HAP-1 (cell line): Measurements from ENCODE around the gene JAM2.
"Not testable (repeated sequence)": the region's sequence is repeated elsewhere in the genome, so short reads cannot be mapped to it uniquely, and the experiment has no call there.

Experiments
- DNase-seq, 2 experiments: peaks; one replicate each; pipeline ENCODE4 v3.0.0-alpha.2; 2016 to 2020; ENCODE audit warnings: low spot score in 2 of 2
- H3K27me3 ChIP-seq: fragments of 250-450 bp; sonication (Bioruptor Pico); 2 replicates; pipeline ENCODE4 v1.5.1; 2020; ENCODE audit warnings: low read depth, mild to moderate bottlenecking, moderate library complexity
- H3K36me3 ChIP-seq: fragments of 250-450 bp; sonication (Bioruptor Pico); replicated peaks from 2 replicates; pipeline ENCODE4 v1.5.1; 2020; ENCODE audit warnings: mild to moderate bottlenecking
- H3K4me1 ChIP-seq: fragments of 250-450 bp; sonication (Bioruptor Pico); 2 replicates; pipeline ENCODE4 v1.5.1; 2020; ENCODE audit warnings: mild to moderate bottlenecking
- H3K4me3 ChIP-seq: fragments of 250-450 bp; sonication (Bioruptor Pico); 2 replicates; pipeline ENCODE4 v1.5.1; 2020; ENCODE audit warnings: mild to moderate bottlenecking, moderate library complexity
- H3K9me3 ChIP-seq: fragments of 250-450 bp; sonication (Bioruptor Pico); 2 replicates; pipeline ENCODE4 v1.5.1; 2020; ENCODE audit warnings: mild to moderate bottlenecking, moderate library complexity
- in situ Hi-C: fragments of 300-500 bp; cut with MboI; formaldehyde crosslinking; loops from 3 replicates; pipeline ENCODE4 v1.14.3; 2020; ENCODE audit warnings: low sequenced_read_pairs, inconsistent platforms, mixed read lengths

The JAM2 gene

DNA sequence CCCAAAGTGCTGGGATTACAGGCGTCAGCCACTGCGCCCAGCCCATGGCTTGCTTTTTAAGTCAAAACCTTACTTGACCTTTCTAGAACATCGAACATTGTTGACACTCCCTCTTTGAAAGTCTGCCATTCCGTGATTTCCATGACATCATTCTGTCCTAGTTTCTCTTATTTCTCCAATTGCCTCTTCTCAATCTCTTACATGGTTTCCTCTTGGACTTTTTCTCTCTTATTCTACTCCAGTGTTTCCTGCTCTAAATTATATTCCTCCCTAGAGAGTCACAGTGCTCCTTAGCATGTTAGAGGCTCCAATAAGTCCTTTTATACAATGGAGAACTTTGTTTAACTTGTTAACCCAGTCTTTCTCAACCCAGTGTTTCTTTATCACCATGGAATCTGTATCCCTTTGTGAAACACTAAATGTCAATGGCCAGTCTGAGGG, 25.5 kb downstream of the JAM2 start:
- Histone ChIP-seq H3K4me3 (no peak overlapping the region), H3K36me3 (no peaks in the 10 kb centered on the region), H3K27me3 (no peaks in the 10 kb centered on the region), H3K9me3 (no peaks in the 10 kb centered on the region), H3K4me1 (peaks cover 17% of the 10 kb centered on the region)
- in situ Hi-C loops = no loop called here
- DNase-seq = no peak

DNA sequence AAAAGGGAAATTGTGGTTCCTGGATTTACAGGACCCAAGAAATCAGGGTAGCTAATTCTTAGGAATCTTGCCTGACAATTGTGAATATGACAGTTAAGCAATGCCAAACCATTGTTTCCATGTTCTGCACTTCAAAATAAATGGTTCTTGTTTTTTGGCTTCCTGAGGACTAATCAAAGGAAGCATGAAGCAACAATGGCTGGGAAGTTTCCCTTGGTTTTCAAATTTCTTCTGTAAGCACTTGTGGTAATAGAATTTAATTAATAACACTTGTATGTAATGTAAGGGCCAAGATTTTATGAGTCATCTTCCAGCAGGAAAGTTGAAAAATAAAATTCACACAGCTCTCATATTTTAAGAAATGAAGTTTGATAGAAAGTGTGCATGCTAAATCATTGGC, 31.7 kb downstream of the JAM2 start:
- no peak overlapping the region for H3K4me3 ChIP-seq
- no peaks in the 10 kb centered on the region for H3K27me3 ChIP-seq
- in situ Hi-C loops = no loop called here
- no peaks in the 10 kb centered on the region for H3K4me1 ChIP-seq
- no peaks in the 10 kb centered on the region for H3K9me3 ChIP-seq
- no peaks in the 10 kb centered on the region for H3K36me3 ChIP-seq
- DNase-seq = no peak

- in situ Hi-C loops = no loop called here
- H3K4me1 ChIP-seq = no peaks in the 10 kb centered on the region
- no peaks in the 10 kb centered on the region for H3K27me3 ChIP-seq
- no peak for DNase-seq
- H3K36me3 ChIP-seq = no peaks in the 10 kb centered on the region
- H3K4me3 ChIP-seq = no peak overlapping the region
- no peaks in the 10 kb centered on the region for H3K9me3 ChIP-seq
Observed at GRCh38 chr21:25676451-25676850, 37.4 kb downstream of the JAM2 start.

DNA sequence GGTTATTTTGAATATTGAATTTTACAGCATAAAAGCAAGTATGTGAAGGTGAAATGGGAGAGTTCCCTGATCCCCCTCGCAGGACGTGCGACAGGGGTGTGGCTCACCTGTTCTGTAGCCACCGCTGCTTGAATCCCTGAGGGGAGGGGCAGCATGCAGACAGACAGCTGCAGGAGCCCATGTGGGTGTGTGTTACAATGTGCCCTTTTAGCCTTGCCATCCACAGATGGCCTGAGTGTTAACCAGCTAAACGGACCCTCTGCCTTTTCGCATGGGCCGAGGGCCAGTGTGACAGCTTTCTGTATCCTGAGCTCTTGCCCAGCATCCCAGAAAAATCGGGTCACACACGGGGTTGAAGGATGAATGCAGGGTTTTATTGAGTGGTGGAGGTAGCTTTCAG, 43.3 kb downstream of the JAM2 start:
- Histone ChIP-seq H3K4me1 (no peaks in the 10 kb centered on the region), H3K9me3 (no peaks in the 10 kb centered on the region), H3K27me3 (no peaks in the 10 kb centered on the region), H3K4me3 (no peak overlapping the region), H3K36me3 (no peaks in the 10 kb centered on the region)
- in situ Hi-C loops = no loop called here
- DNase-seq = no peak

DNA sequence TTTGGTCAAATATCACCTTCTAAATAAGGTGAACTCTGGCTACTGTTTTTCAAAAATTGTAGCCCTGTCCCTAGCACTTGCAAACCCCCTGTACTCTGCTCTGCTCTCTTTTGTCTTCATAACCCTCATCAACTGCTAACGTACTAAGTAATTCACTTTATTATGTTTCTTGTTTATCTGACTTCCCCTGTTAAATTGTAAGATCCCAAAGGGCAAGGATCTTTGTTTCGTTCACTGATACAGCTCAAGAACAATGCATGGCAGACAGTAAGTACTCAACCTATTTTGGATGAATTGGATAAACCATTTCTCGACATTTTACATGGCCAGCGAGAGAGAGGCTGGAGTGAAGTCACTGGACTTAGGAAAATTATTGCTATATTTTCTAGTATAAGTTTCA, 48.7 kb downstream of the JAM2 start:
- in situ Hi-C loops = no loop called here
- no peaks in the 10 kb centered on the region for H3K9me3 ChIP-seq
- no peak for DNase-seq
- no peaks in the 10 kb centered on the region for H3K27me3 ChIP-seq
- no peak overlapping the region for H3K4me3 ChIP-seq
- no peaks in the 10 kb centered on the region for H3K36me3 ChIP-seq
- no peaks in the 10 kb centered on the region for H3K4me1 ChIP-seq

- DNase-seq = peak in 1 of 2 experiments; percentile 43
- Histone ChIP-seq H3K27me3 (no peaks in the 10 kb centered on the region), H3K4me1 (no peaks in the 10 kb centered on the region), H3K9me3 (no peaks in the 10 kb centered on the region), H3K4me3 (no peak overlapping the region), H3K36me3 (no peaks in the 10 kb centered on the region)
- in situ Hi-C loops = no loop called here
Observed at GRCh38 chr21:25688275-25689155, 49.5 kb downstream of the JAM2 start.

- H3K4me3 ChIP-seq = no peak overlapping the region
- in situ Hi-C loops = no loop called here
- no peaks in the 10 kb centered on the region for H3K9me3 ChIP-seq
- no peaks in the 10 kb centered on the region for H3K27me3 ChIP-seq
- no peaks in the 10 kb centered on the region for H3K4me1 ChIP-seq
- DNase-seq = no peak
- no peaks in the 10 kb centered on the region for H3K36me3 ChIP-seq
Observed at GRCh38 chr21:25689226-25689625, 50.2 kb downstream of the JAM2 start.

DNA sequence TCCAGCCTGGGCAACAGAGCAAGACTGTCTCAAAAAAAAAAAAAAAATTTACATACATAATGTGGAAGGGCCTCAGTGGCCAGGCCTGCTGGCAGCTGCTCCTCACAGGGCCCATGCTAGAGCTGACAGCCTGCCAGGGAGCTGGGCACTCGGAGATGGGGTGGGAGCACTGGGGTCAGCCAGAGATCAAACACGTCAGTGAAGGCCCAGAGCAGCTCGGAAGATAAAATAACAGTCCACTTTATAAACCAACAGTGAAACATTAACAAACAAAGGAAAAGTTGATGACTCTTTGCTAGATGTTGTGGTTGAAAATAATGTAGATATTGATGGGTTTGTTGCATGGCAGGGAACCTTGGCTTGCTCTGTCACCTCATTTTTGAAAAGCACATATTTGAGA, 52.9 kb downstream of the JAM2 start:
- H3K4me1 ChIP-seq = no peaks in the 10 kb centered on the region
- H3K27me3 ChIP-seq = no peaks in the 10 kb centered on the region
- H3K36me3 ChIP-seq = no peaks in the 10 kb centered on the region
- H3K4me3 ChIP-seq = no peak overlapping the region
- in situ Hi-C loops = no loop called here
- H3K9me3 ChIP-seq = no peaks in the 10 kb centered on the region
- DNase-seq = no peak

DNA sequence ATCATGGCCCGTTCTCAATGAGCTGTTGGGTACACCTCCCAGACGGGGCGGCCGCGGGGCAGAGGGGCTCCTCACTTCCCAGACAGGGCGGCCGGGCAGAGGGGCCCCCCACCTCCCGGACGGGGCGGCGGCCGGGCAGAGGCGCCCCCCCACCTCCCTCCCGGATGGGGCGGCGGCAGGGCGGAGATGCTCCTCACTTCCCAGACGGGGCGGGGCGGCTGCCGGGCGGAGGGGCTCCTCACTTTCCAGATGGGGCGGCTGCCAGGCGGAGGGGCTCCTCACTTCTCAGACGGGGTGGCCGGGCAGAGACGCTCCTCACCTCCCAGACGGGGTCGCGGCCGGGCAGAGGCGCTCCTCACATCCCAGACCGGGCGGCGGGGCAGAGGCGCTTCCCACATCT, 56.4 kb downstream of the JAM2 start:
- H3K4me3 ChIP-seq, H3K9me3 ChIP-seq, DNase-seq, H3K36me3 ChIP-seq, in situ Hi-C loops, H3K4me1 ChIP-seq, H3K27me3 ChIP-seq: not testable (repeated sequence)

- Histone ChIP-seq H3K4me3 (no peak overlapping the region), H3K36me3 (no peaks in the 10 kb centered on the region), H3K9me3 (no peaks in the 10 kb centered on the region), H3K27me3 (no peaks in the 10 kb centered on the region), H3K4me1 (no peaks in the 10 kb centered on the region)
- DNase-seq = no peak
- in situ Hi-C loops = no loop called here
Observed at GRCh38 chr21:25700741-25701140, 61.7 kb downstream of the JAM2 start.

- no peaks in the 10 kb centered on the region for H3K27me3 ChIP-seq
- no peak for DNase-seq
- no peak overlapping the region for H3K4me3 ChIP-seq
- H3K9me3 ChIP-seq = no peaks in the 10 kb centered on the region
- H3K36me3 ChIP-seq = no peaks in the 10 kb centered on the region
- in situ Hi-C loops = no loop called here
- H3K4me1 ChIP-seq = no peaks in the 10 kb centered on the region
Observed at GRCh38 chr21:25701529-25701928, 62.5 kb downstream of the JAM2 start.

DNA sequence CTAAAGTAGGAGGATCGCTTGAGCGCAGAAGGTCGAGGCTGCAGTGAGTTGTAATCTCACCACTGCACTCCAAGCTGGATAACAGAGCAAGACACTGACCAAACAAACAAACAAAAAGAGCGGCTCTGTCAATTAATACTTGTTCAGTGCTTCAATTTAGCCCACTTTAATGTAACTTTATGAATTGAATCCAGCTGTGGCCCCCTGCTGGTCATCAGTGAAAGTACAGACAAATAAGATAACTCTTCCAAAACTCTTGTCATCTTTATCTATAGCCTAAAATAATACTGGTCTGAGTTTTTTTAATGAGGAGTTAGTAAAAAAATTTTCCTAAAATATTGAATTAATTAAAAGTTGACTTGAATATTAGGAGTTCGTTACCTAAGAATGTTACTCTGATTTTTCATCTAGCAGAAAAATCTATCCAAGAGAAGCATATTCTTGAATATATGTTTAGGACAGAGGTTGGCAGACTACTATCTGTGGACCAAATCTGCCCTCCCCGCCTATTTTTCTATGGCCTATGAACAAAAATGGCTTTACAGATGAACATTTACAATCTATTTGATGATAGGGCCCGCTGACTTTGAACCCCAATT, 69.5 kb downstream of the JAM2 start:
- DNase-seq = peak; percentile 54 to 64
- in situ Hi-C loops = no loop called here
- no peaks in the 10 kb centered on the region for H3K27me3 ChIP-seq
- no peaks in the 10 kb centered on the region for H3K4me1 ChIP-seq
- H3K36me3 ChIP-seq = no peaks in the 10 kb centered on the region
- H3K4me3 ChIP-seq = no peak overlapping the region
- no peaks in the 10 kb centered on the region for H3K9me3 ChIP-seq

DNA sequence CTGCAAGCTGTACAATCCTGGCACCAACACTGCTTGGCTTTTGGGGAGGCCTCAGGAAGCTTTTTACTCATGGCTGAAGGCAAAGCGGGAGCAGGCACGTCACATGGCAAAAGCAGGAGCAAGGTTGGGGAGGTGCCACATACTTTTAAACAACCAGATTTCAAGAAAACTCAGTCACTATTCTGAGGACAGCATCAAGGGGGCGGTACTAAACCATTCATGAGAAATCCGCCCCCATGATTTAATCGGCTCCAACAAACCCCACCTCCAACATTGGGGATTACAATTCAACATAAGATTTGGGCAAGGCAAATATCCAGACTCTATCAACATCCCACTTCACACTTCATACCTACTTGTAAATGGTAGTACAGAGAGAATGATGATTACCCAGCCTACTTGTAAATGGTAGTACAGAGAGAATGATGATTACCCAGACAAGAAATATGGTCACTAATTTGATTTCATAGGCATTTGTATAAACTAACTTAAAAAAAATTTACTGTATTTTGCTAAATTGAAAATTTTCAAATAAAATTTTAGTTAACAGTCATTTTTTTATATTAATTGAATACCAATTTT, 70.7 kb downstream of the JAM2 start:
- no peak overlapping the region for H3K4me3 ChIP-seq
- no peaks in the 10 kb centered on the region for H3K9me3 ChIP-seq
- in situ Hi-C loops = no loop called here
- H3K27me3 ChIP-seq = no peaks in the 10 kb centered on the region
- H3K36me3 ChIP-seq = no peaks in the 10 kb centered on the region
- no peaks in the 10 kb centered on the region for H3K4me1 ChIP-seq
- peak in 1 of 2 experiments; percentile 28 for DNase-seq

DNA sequence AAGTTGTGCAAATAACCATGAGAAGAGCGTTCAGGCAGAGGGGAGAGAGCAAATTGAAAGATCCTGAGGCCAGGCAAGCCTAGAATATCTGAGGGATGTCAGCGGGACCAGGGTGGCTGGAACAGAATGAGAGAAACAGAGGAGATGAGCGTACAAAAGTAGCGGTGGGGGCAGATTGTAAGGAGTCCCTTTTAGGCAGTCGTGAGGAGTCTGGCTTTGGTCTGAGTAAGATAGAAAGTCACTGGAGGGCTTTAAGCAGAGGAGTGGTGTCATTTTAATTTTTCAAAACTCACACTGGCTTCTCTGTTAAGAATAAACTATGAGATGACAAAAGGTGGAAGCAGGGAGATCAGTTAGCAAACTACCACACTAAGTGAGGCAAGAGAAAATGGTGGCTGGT, 71.5 kb downstream of the JAM2 start:
- no peaks in the 10 kb centered on the region for H3K36me3 ChIP-seq
- in situ Hi-C loops = no loop called here
- no peak for DNase-seq
- no peaks in the 10 kb centered on the region for H3K4me1 ChIP-seq
- no peaks in the 10 kb centered on the region for H3K9me3 ChIP-seq
- no peaks in the 10 kb centered on the region for H3K27me3 ChIP-seq
- no peak overlapping the region for H3K4me3 ChIP-seq
